Measurements from ENCODE around the gene COL24A1.
"Not testable (repeated sequence)": the region's sequence is repeated elsewhere in the genome, so short reads cannot be mapped to it uniquely, and the experiment has no call there.

COL24A1 gene

DNA sequence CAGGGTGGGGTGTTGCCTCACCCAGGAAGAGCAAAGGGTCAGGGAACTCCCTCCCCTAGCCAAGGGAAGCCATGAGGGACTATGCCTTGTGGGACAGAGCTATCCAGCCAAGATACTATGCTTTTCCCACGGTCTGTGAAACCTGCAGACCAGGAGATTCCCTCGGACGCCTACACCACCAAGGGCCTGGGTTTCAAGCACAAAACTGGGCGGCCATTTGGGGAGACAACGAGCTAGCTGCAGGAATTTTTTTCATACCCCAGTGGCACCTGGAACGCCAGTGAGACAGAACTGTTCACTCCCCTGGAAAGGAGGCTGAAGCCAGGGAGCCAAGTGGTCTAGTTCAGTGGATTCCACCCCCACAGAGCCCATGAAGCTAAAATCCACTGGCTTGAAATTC is 84.7 kb downstream of the COL24A1 start:
- not testable (repeated sequence) for DNase-seq

DNA sequence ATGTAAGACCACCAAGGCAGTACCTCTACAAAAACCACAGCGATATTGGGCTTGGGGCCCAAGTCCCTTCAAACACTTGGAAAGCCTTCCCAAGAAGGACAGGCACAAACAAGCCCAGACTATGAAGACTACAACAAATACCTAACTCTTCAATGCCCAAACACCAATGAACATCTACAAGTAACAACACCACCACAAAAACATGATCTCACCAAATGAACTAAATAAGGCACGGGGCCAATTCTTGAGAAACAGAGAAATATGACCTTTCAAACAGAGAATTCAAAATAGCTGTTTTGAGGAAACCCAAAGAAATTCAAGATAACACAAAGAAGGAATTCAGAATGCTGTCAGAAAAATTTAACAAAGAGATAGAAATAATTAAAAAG is 86.8 kb downstream of the COL24A1 start:
- no peak for DNase-seq

DNA sequence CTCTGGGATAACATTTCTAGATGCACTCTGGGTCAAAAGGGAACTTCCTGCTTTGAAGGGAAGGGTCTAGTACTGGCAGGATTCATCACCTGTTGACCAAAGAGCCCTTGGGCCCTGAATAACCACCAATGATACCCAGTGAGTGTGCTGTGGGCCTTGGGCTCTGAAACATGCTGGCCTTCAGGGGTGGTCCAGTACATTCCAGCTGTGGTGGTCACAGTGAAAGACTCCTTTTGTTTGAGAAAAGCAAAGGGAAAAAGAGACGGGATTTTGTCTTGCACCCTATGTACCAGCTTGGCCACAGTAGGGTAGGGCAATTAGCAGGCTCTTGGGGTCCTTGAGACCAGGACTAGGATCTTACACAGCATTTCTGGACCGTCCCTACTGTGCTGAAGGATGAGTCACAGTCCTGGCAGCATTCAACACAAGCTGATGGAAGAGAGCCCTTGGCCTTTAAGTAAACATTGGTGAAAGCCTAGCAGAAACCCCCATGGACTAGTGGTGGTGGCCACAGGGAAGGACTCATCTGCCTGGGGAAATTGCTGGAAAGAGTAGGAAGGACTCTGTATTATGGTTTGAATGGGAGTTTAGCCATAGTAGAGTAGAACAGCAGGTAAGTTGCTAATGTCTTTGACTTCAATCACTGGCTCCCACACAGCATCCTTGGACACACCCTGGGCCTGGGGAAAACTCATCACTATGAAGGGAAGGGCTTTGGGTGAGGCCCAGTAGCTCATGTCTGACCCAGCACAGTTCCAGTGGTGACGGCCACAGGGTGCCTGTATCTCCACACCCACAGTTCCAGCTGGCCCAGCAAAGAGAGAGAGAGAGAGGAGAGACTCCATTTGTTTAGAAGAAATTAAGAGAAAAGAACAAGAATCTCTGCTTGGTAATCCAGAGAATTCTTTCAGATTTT is 87.5 kb downstream of the COL24A1 start:
- no peak for DNase-seq

DNA sequence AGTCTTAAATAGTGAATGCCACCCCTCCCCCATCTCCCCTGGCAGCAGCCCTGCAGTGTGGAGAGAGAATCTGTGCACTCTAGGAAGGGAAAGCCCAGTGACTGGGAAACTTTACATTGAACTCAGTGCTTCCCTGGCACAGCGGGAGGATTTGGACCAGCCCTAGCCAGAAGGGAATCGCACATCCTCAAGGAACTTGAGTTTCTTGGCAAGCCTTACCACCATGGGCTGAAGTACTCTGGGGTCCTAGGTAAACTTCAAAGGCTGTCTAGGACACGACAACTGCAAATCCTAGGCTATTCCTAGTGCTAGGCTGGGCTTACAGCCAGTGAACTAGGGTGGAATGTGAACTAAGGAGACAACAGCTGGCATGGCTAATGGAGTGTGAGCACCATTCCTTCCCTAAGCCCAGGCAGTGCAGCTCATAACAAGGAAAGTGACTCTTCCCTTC is 88.3 kb downstream of the COL24A1 start:
- no peak for DNase-seq

DNA sequence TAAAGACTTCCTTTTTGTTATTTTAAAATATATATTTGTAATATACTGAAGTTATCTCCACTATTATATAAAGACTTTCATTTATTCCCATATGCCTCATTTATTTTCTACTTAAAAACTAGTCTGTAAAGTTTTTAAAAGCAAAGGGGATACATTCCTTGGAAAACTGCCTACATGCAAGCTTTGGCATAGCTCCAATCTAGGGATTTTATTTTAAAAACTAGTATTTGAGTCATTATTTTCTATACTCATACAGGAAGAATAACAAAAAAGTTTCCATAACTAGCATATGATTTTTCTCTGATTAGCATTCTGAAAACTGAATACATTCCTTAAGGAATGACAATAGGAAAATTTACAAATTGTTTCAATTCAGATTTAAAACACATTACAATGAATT is 88.9 kb downstream of the COL24A1 start:
- no peak for DNase-seq

DNA sequence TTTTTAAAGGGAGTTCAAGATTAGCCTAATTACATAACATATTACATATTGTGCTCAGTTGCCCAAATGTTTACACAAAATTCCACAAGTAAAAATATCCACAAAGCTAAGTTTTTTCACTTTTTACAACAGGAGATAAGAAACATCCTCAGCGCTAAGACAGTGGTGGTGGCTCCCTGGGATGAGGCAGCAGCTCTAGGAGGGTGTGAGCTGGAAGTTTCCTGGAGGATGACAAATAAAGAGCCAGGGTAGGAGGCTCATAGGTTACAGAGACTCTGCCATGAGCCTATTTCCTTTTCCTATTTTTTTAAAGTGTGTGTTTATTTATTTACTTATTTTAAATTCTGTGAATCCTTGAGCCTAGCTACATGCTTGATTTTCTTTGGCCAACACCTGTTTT is 91.7 kb downstream of the COL24A1 start:
- DNase-seq, result no peak

DNA sequence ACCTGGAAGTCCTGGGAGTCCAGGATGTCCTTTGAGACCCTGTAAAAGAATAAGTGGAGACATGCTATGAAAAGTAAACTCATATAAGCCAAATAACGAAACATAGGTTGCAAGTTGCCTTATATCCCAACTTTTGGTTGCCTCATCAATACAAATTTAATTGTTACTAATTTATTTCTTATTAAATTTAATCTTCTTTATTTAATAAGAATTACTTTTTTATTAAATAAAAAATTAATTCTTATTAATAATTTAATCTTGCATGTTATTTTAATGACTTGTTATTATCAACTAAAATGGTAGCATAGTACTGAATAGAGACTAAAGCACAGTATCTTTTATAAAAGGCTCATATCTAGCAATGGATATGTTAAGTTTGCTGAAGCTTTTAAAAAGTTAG is 92.9 kb downstream of the COL24A1 start:
- DNase-seq, result no peak

DNA sequence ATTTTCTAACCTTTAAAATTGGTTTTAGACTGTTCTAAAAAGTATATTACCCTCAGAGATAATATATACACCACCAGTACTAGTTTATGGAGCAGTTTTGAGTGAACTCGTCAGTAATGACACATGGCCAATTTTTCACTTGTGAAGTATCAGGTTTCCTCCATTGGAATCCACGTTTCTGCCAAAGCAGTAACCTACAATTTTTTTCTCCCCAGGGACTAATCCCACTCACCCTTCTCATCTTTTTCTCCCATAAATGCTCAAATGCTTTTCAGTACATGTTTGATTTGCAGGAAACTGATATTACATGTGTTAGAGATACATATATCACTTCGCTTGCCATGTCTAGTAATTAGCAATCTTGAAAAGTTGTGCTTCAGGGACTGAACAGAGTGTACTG is 94.1 kb downstream of the COL24A1 start:
- DNase-seq, result no peak

DNA sequence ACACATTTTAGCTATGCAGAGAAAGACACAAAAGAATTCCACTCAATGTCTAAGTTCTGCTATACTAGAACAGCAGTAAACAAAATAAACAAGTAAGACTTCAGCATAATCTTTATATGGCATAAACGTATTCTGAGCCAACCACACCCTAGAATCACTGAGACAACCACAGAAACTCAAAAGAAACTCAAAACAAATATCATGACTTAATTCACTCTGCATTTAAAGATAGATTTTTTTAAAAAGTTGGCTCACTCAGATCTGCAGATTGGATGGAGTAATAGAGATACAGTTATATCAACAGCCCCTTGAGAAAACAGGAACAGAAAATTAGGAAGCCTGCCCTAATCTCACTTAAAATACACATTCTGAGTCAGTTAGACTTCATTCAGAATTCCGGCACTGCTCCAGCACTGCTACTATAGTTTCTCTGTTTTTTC is 95.0 kb downstream of the COL24A1 start:
- no peak for DNase-seq

DNA sequence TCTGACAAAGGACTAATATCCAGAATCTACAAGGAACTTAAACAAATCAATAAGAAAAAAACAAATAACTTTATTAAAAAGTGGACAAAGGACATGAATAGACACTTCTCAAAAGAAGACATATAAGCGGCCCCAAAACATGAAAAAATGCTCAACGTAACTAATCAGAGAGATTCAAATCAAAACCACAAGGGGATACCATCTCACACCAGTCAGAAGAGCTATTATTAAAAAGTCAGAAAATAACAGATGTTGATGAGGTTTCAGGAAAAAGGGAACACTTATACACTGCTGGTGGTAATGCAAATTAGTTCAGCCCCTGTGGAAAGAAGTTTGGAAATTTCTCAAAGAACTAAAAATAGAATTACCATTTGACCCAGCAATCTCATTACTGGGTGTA is 102.2 kb downstream of the COL24A1 start:
- DNase-seq, result no peak

DNA sequence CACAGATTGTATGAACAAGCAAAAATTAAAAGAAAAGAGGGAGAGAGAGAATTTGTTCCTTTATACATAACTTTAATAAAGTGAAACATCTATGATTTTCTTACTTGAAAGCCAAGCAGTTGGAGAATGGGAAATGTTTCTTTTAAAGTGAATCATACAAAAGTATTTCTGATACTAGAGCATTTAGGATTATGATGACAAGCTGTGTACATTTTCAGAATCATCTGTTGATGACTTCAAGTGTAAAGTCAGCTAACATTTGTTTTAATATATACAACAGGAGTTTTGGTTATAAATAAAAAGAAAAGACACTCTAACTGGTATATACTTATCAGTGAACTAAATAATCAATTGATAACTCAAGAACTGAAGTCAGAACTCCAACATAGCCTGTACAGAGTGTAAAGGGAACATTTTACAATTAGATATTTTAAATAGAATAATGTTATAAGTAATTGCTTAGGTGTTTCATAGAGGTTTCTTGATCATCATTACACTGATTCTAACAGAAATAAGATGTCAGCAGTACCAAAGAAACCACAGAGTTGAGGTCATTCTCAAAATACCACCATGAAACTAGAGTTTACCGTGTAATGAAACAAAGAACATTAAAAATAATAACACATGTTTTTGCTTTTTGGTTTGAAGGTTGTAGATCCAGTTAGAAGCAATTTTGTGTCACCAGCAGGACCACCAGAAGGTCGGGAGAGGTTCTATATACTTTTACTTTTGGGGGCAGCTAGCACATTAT is 103.4 kb downstream of the COL24A1 start:
- DNase-seq, result no peak

DNA sequence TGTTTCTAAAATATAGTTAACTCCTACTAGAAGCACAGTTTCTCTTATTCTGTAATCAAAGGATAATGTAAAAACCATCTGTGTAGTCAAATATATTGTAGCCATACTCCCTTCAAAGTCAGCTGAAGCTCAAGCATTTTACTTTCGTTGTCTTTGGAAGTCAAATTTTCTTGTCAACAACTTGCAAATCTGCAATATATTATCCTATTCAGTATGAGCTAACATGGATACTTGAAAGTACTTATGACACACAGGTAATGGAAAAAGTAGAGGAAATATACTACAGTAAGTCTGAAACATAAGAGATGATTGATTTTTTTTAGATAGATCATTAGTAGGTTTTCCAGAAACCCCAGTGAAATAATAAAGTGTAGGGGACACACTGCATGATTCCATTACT is 121.5 kb downstream of the COL24A1 start:
- no peak for DNase-seq

DNA sequence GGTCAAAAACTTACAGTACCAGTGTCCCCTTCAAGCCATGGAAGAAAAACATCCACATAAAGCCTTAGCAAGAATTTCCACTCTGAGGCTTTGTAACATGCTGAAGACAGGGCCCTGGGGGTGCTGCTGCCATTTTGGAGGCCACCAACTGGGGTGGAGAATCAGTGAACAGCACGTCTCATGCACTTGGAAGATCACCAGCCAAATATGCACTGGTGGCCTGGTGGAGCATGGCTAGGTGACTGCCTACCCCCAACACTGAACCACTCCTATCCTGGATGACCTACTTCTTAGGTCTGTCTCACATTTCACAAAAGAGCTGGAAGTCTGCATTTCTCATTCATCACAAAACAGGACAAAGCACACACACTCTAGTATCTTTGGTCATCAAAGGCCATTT is 126.4 kb downstream of the COL24A1 start:
- DNase-seq, result no peak

DNA sequence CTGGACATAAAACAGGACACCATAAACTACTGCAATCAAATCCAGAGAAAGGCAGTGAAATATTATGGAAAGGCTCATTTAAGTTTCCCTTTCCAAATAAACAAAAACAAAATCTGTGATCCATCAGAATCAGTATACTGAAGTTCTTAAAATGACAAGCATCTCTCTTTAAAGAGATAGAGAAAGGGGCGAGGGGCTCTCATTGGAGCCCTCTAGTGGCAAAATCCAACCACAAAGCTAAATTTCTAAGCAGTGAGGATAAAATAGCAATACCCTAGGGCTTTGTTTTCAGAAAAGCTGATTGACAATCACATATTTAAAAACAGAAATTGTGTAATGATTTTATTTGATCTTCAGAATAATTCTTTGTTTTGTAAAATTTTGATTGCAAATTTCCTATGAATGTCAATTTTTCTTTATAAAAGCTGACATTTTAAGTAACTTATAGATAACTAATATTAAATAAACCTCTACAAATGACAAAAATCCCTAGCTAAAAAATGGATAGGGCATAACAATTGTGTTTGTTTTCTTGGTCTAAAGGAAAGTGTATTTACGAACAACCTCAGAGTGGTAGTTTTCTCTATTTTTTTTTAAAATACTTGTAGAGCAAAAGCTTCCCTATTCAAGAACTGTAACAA is 138.2 kb downstream of the COL24A1 start:
- DNase-seq, result no peak

DNA sequence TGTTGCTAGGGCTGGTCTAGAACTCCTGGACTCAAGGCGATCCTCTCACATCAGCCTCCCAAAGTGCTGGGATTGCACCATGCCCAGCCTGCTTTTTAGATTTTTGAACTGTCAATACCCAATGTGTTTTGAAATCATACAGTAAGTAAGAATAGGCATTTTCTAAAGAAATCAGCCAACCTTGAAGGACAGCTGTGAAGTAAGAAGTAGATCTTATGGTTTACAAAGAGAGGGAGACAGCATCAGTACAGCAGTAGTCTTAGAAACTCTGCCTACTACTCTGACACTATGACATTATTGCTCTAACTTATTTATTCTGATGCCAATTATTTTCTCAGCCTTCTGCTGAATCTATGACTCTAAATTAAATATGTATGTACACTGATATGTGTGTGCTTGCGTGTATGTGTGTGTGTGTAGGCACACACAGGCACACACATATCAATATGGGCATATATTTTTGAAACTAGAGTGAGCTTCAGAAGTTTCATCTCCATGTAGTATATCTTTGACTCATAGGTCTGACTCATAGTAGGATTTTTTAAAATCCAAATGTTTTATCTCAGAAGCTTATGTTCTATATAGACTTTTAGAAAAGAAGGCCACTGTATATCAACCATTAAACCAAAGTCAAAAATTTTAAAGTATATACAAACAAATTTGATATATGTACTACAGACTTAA is 140.4 kb downstream of the COL24A1 start:
- DNase-seq, result no peak

DNA sequence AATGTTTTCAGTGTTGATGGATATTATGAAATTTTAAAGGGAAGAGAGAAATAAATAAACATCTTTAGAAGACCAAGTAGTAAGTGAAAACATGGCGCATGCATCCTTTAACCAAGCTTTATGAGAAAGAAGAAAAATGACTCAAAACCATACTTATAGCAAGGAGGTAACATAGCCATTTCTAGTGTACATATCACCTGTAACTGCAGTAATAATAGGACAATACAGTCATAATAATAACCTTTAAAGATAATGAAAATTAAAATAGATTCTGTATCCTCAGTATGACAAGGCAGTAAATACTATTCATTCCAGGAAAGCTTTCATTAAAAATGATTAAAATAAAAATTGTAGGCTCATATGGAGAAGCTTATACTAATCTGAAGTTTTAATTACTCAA is 141.2 kb downstream of the COL24A1 start:
- no peak for DNase-seq

DNA sequence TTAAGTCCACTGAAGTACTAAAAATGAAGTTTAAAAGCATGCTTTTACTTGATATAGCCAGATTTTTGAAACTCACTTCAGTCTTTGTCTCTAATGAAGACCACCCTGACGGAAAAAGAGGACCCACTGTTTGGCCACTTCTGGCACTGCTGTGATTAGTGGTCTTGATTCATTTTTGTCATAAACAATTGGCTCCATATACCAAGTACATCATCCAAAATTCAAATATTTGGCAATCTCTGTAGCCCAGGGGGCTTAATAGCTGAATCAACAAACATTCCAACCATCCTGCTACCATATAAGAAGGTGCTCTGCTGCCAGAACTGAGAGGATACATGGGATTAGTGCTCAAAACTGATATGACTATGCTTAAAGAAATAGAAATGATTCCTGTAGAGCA is 156.0 kb downstream of the COL24A1 start:
- no peak for DNase-seq

DNA sequence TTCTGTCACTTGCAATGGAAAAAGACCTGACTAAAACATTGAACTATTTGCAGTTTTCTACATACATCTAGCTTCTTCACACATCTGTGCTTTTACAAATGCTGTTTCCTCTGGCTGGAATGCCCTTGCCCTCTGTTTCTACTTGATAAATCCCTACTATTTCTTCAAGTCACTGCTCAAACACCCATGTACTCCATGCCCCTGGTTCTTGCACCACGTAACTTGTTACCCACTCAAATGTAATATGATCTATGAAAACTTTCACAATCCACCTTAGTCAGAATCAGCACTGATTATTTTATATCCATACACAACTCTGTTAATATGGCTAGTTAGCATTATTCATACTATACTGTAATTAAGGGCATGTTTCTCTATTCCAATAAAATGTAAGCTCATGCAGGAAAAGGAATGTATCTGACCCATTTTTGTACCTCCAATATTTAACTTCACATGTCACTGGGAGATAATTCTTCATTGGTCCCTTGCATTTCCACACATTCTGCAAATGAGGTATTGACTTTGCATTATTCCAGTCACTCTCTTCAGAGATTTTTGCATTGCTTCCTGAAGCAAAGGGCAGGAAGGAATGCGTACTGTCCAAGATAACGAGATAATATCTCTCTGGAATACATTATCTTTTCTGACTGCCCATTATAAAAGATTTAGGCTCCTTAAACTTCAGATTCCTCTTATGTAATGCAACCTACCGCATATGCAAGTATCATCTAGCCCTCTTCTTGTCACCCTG is 158.3 kb downstream of the COL24A1 start:
- no peak for DNase-seq

DNA sequence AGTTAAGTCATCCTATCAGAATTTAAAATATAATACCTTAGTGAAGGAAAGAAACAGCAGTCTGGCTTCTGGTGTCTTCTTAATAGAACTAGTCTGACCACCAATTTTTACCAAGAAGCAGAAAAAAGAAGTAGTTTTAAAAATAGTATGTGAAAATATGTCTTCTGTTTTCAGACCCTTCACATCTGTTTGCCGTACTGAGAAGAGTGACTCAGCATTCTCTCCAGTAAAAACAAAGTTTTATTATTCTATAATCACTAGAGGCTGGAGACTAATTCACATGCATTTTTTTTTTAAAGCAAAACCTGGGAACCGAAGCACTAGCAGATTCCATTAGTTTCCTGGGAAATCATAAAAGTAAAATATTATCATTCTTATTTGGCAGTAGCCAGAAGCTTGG is 163.8 kb downstream of the COL24A1 start:
- no peak for DNase-seq

DNA sequence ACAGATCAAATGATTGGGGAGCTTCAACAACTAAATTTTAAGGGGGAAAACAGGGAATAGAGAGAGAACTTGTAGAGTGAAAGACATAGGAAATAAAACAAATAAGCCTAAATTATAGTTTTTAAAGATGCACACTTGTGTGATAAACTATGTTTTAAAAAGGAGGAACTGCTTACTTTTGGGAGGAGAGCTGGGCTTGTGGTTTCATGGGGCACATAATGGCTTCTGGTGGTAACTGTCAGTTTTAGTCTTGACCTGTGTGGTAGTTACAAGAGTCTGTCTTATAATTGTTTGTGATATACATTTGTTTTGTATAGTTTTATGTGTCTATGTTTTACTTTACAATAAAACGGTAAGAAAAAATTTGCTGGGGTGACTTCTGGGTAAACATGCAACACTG is 165.3 kb downstream of the COL24A1 start:
- no peak for DNase-seq

DNA sequence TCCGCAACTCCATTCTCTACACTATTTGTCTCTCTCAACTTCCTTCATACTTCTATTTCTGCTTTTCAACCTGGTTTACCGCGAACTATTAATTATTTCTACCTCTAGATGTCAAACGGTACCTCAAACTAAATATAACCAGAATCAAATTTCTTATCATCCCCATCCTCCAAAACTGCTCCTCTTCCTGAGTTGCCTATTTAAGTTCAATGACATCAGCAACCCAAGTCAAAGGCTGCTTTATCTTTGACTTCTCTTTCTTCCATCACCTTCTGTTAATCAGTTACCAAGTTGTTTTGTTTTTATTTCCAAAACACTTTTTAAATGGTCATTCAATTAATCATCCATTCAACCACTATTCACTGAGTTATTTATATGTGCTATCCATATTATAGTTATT is 171.9 kb downstream of the COL24A1 start:
- no peak for DNase-seq

DNA sequence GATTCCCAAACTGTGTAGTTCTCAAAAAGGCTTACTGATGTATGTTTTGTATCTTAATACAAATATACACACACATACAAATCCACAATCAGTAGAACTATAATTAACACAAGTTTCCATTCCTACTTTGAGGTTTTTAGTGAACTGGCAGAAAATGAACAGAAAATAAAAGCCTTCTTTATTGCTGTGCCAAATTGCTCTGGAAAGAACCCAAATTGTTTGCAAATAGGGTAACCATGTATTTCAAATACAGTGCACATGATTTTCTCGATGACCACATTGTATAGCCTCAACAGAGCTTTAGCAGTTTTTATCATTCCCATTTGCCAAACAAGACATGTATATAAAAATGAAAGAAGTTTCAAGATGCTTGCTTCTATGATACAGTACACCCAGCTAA is 173.3 kb downstream of the COL24A1 start:
- no peak for DNase-seq
